K562 (cell line): ENCODE results near the gene RPL18A. TPM values are rescaled to one million over a fixed set of nuclear protein-coding genes. Genes with fewer than 3 reads are reported as not detected.

Source experiments
- BACH1 ChIP-seq: fragments of 200-800 bp; sonication (Bioruptor generic); IDR thresholded peaks from 2 replicates; pipeline ENCODE4 v1.6.1; 2016; ENCODE audit warnings: missing genetic modification characterization, missing compliant biosample characterization
- CBFA2T3 ChIP-seq: fragments of 450-650 bp; IDR thresholded peaks from 2 replicates; pipeline ENCODE4 v1.6.1; 2017
- CBX5 ChIP-seq: IDR thresholded peaks from 2 replicates; pipeline ENCODE4 v1.6.1; 2014; ENCODE audit warnings: low read depth, borderline replicate concordance
- EGR1 ChIP-seq: fragments of 450-650 bp; conservative IDR thresholded peaks from 2 replicates; pipeline ENCODE4 v1.6.1; 2017; ENCODE audit warnings: mild to moderate bottlenecking
- ESRRA ChIP-seq: fragments of 450-650 bp; IDR thresholded peaks from 2 replicates; pipeline ENCODE4 v1.6.1; 2014; ENCODE audit warnings: low read depth, mild to moderate bottlenecking, moderate library complexity, borderline replicate concordance
- HNRNPH1 ChIP-seq: fragments of 200-400 bp; formaldehyde crosslinking; optimal IDR thresholded peaks from 2 replicates; pipeline ENCODE3; 2017; ENCODE audit warnings: low read depth, mild to moderate bottlenecking, low read length, moderate library complexity
- NCOA1 ChIP-seq: fragments of 450-650 bp; IDR thresholded peaks from 2 replicates; pipeline ENCODE4 v1.6.1; 2016; ENCODE audit warnings: low read depth
- NELFE ChIP-seq: IDR thresholded peaks from 2 replicates; pipeline ENCODE4 v1.6.1; 2011; ENCODE audit warnings: mild to moderate bottlenecking; ENCODE audit not compliant: insufficient read depth, insufficient read length
- PRPF4 ChIP-seq: fragments of 200-400 bp; formaldehyde crosslinking; IDR thresholded peaks from one replicate; pipeline ENCODE4 v1.6.1; 2017; ENCODE audit warnings: low read length, low read depth, mild to moderate bottlenecking; ENCODE audit not compliant: insufficient read depth, poor library complexity, severe bottlenecking
- RHOXF2B ChIP-seq: fragments of 250-450 bp; sonication (Bioruptor Pico); conservative IDR thresholded peaks from 2 replicates; pipeline ENCODE4 v1.5.1; 2021
- SMARCC2 ChIP-seq: fragments of 450-650 bp; IDR thresholded peaks from 2 replicates; pipeline ENCODE4 v1.6.1; 2017; ENCODE audit warnings: antibody characterized with exemption, moderate library complexity, mild to moderate bottlenecking, low read depth
- SMC3 ChIP-seq: conservative IDR thresholded peaks from 2 replicates; pipeline ENCODE4 v1.6.1; 2011; ENCODE audit warnings: low read depth, low read length, improper control_type of control experiment; ENCODE audit not compliant: insufficient read depth
- TAF9B ChIP-seq: fragments of 450-650 bp; IDR thresholded peaks from 2 replicates; pipeline ENCODE4 v1.6.1; 2018; ENCODE audit warnings: mild to moderate bottlenecking; ENCODE audit not compliant: partially characterized antibody
- TARDBP ChIP-seq: fragments of 450-650 bp; IDR thresholded peaks from 2 replicates; pipeline ENCODE4 v1.6.1; 2016
- TFAM ChIP-seq: fragments of 250-450 bp; sonication (Bioruptor Pico); conservative IDR thresholded peaks from 2 replicates; pipeline ENCODE4 v1.5.0; 2021; ENCODE audit warnings: mild to moderate bottlenecking, moderate library complexity
- ZNF121 ChIP-seq: sonication (generic); formaldehyde crosslinking; conservative IDR thresholded peaks from 2 replicates; pipeline ENCODE4 v1.8.0; 2022; ENCODE audit warnings: missing genetic modification reagents
- ZNF311 ChIP-seq: fragments of 250-450 bp; sonication (Bioruptor Pico); IDR thresholded peaks from 2 replicates; pipeline ENCODE4 v1.4.0; 2020; ENCODE audit warnings: mild to moderate bottlenecking, moderate library complexity
- ZNF324 ChIP-seq: fragments of 250-450 bp; sonication (Bioruptor Pico); IDR thresholded peaks from 2 replicates; pipeline ENCODE4 v1.4.0; 2020; ENCODE audit warnings: mild to moderate bottlenecking
- polyA plus RNA-seq, 8 experiments: library from polyadenylated mRNA; depleted of rRNA in 4 of 8; stranded (reverse) in 5 of 8; unstranded in 3 of 8; fragments of >200 nt; fragmentation: Nextera tagmentation in 2 of 8; fragmentation: Illumina TruSeq in 1 of 8; extraction: Ambion mirVana in 2 of 8; extraction: Trizol in 1 of 8; gene quantifications; 2 replicates each; pipeline versions ENCODE4 v1.2.1 to v1.2.3, GENCODE V29; 2011 to 2014; ENCODE audit warnings: inconsistent platforms in 1 of 8, missing spikeins in 1 of 8
- total RNA-seq, 7 experiments: library from RNA; depleted of rRNA in 6 of 7; stranded (reverse); fragments of >200 nt in 6 of 7; fragmentation: Illumina TruSeq in 2 of 7; extraction: Trizol in 2 of 7; gene quantifications; 2 replicates each; pipeline versions ENCODE4 v1.2.1 to v1.2.3, GENCODE V29; 2011 to 2021; ENCODE audit warnings: low replicate concordance in 1 of 7
- TF ChIP-seq, protein P1 (sequence below): fragments of 450-650 bp; IDR thresholded peaks from 2 replicates; pipeline ENCODE4 v1.6.1; 2016; ENCODE audit warnings: antibody characterized with exemption
- TF ChIP-seq, protein P2 (sequence below): fragments of 450-650 bp; conservative IDR thresholded peaks from 2 replicates; pipeline ENCODE4 v1.6.1; 2016; ENCODE audit warnings: missing genetic modification characterization, low read depth, mild to moderate bottlenecking, control low read depth, missing compliant biosample characterization
- TF ChIP-seq, protein P3 (sequence below): fragments of 250-450 bp; sonication (Bioruptor Pico); IDR thresholded peaks from 2 replicates; pipeline ENCODE4 v1.4.0; 2020; ENCODE audit warnings: mild to moderate bottlenecking
- TF ChIP-seq, protein P4 (sequence below): fragments of 450-650 bp; formaldehyde crosslinking; IDR thresholded peaks from 2 replicates; pipeline ENCODE4 v1.4.0; 2020; ENCODE audit warnings: mild to moderate bottlenecking, moderate library complexity
- TF ChIP-seq, protein P5 (sequence below): fragments of 450-650 bp; formaldehyde crosslinking; IDR thresholded peaks from 2 replicates; pipeline ENCODE4 v1.4.0; 2022; ENCODE audit warnings: mild to moderate bottlenecking, moderate library complexity

RPL18A gene
- total and polyA plus RNA-seq, 9 of the 15 experiments (the other 6 are each of a cell fraction or from before 2014, with no cell fraction given): 626 to 2,882 (median 1,895) TPM

DNA sequence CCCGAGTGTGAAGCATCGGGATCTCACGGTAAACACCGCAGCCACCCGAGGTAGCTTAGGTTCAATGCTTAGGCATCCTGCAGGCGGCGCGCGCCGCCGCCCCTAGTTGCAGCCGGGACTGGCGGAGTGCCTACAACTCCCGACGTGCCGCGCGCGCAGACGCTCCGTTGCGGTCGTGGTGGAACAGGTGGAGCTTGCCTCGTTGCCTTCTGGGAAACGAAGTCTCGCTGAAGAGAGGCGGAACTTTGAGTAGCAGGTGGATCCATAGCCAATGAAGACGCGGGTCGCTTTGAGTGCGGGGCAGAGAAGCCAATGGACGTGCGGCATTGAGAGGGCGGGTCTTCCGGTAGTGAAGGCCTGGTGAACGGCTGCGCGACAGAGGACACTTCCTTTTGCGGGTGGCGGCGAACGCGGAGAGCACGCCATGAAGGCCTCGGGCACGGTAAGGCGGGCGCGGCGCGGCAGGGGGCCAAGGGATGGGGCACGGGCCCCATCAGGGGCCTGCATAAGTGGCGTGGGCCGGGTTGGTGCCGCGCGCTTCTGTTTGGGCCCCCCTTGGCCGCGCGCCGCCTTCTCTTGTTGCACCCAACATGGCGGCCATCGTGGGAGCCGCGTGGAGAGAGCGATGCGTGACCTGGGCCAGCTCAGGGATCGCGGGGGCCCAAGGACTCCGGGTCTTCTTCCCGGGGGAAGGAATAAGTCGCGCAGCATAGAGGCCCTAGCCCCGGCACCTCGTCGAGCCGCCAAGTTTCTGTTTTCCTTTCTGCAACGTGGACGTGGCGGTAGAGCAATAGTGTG is at the start of gene RPL18A (continued):
- TF ChIP-seq ZNF121 (CRISPR knock-in tag): no peak
- no peak for TF ChIP-seq RHOXF2B (CRISPR knock-in tag)
- TF ChIP-seq SMARCC2: no peak
- TF ChIP-seq ESRRA: peak; percentile 92; the same call in 1 of the 2 replicates
- TF ChIP-seq, protein P1, sequence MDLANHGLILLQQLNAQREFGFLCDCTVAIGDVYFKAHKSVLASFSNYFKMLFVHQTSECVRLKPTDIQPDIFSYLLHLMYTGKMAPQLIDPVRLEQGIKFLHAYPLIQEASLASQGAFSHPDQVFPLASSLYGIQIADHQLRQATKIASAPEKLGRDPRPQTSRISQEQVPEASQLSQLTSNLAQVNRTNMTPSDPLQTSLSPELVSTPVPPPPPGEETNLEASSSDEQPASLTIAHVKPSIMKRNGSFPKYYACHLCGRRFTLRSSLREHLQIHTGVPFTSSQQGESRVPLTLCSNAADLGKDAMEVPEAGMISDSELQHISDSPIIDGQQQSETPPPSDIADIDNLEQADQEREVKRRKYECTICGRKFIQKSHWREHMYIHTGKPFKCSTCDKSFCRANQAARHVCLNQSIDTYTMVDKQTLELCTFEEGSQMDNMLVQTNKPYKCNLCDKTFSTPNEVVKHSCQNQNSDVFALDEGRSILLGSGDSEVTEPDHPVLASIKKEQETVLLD: no peak
- TF ChIP-seq CBFA2T3: no peak
- TF ChIP-seq, protein P2, sequence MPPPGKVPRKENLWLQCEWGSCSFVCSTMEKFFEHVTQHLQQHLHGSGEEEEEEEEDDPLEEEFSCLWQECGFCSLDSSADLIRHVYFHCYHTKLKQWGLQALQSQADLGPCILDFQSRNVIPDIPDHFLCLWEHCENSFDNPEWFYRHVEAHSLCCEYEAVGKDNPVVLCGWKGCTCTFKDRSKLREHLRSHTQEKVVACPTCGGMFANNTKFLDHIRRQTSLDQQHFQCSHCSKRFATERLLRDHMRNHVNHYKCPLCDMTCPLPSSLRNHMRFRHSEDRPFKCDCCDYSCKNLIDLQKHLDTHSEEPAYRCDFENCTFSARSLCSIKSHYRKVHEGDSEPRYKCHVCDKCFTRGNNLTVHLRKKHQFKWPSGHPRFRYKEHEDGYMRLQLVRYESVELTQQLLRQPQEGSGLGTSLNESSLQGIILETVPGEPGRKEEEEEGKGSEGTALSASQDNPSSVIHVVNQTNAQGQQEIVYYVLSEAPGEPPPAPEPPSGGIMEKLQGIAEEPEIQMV (tag): no peak
- no peak for TF ChIP-seq EGR1
- no peak for TF ChIP-seq ZNF324
- peak; percentile 89 for TF ChIP-seq PRPF4
- no peak for TF ChIP-seq NELFE
- TF ChIP-seq, protein P3, sequence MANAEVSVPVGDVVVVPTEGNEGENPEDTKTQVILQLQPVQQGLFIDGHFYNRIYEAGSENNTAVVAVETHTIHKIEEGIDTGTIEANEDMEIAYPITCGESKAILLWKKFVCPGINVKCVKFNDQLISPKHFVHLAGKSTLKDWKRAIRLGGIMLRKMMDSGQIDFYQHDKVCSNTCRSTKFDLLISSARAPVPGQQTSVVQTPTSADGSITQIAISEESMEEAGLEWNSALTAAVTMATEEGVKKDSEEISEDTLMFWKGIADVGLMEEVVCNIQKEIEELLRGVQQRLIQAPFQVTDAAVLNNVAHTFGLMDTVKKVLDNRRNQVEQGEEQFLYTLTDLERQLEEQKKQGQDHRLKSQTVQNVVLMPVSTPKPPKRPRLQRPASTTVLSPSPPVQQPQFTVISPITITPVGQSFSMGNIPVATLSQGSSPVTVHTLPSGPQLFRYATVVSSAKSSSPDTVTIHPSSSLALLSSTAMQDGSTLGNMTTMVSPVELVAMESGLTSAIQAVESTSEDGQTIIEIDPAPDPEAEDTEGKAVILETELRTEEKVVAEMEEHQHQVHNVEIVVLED (CRISPR knock-in tag): peak; percentile 67; the same call in 1 of the 2 replicates
- no peak for TF ChIP-seq HNRNPH1
- TF ChIP-seq ZNF311: no peak
- no peak for TF ChIP-seq CBX5
- TF ChIP-seq, protein P4, sequence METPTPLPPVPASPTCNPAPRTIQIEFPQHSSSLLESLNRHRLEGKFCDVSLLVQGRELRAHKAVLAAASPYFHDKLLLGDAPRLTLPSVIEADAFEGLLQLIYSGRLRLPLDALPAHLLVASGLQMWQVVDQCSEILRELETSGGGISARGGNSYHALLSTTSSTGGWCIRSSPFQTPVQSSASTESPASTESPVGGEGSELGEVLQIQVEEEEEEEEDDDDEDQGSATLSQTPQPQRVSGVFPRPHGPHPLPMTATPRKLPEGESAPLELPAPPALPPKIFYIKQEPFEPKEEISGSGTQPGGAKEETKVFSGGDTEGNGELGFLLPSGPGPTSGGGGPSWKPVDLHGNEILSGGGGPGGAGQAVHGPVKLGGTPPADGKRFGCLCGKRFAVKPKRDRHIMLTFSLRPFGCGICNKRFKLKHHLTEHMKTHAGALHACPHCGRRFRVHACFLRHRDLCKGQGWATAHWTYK: 0 out of 2 replicates have a peak, but pooled peaks have one; percentile 73
- no peak for TF ChIP-seq BACH1 (tag)
- peak; percentile 93 for TF ChIP-seq SMC3
- TF ChIP-seq NCOA1: no peak
- 0 out of 2 replicates have a peak, but pooled peaks have one; percentile 25 for TF ChIP-seq TARDBP
- peak; percentile 97 for TF ChIP-seq TAF9B
- TF ChIP-seq, protein P5, sequence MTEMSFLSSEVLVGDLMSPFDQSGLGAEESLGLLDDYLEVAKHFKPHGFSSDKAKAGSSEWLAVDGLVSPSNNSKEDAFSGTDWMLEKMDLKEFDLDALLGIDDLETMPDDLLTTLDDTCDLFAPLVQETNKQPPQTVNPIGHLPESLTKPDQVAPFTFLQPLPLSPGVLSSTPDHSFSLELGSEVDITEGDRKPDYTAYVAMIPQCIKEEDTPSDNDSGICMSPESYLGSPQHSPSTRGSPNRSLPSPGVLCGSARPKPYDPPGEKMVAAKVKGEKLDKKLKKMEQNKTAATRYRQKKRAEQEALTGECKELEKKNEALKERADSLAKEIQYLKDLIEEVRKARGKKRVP (CRISPR knock-in tag): 0 out of 2 replicates have a peak, but pooled peaks have one; percentile 54
- no peak for TF ChIP-seq TFAM (CRISPR knock-in tag)
